Ishikawa (cell line): Measurements from ENCODE around the gene SAFB.

ENCODE experiments used
- CEBPB ChIP-seq: IDR thresholded peaks from 2 replicates; pipeline ENCODE4 v1.6.1; 2012
- CREB1 ChIP-seq: IDR thresholded peaks from 2 replicates; pipeline ENCODE4 v1.6.1; 2012; ENCODE audit warnings: low read depth
- EGR1 ChIP-seq: IDR thresholded peaks from 2 replicates; pipeline ENCODE4 v1.6.1; 2012
- EP300 ChIP-seq: IDR thresholded peaks from 2 replicates; pipeline ENCODE4 v1.6.1; 2012; ENCODE audit warnings: borderline replicate concordance
- FOXM1 ChIP-seq: IDR thresholded peaks from 2 replicates; pipeline ENCODE4 v1.6.1; 2012; ENCODE audit warnings: low read depth, borderline replicate concordance
- NFIC ChIP-seq: IDR thresholded peaks from 2 replicates; pipeline ENCODE4 v1.6.1; 2012
- RAD21 ChIP-seq: IDR thresholded peaks from 2 replicates; pipeline ENCODE4 v1.6.1; 2012; ENCODE audit warnings: low read depth
- TAF1 ChIP-seq: IDR thresholded peaks from 2 replicates; pipeline ENCODE4 v1.6.1; 2012; ENCODE audit warnings: low read depth, mild to moderate bottlenecking
- TCF12 ChIP-seq: IDR thresholded peaks from 2 replicates; pipeline ENCODE4 v1.6.1; 2012; ENCODE audit warnings: low read depth
- TEAD4 ChIP-seq: IDR thresholded peaks from 2 replicates; pipeline ENCODE4 v1.6.1; 2012
- YY1 ChIP-seq: IDR thresholded peaks from 2 replicates; pipeline ENCODE4 v1.6.1; 2012; ENCODE audit warnings: low read depth
- ZBTB7A ChIP-seq: IDR thresholded peaks from 2 replicates; pipeline ENCODE4 v1.6.1; 2012; ENCODE audit warnings: low read depth
- TF ChIP-seq, protein P1 (sequence below): IDR thresholded peaks from 2 replicates; pipeline ENCODE4 v1.6.1; 2012
- TF ChIP-seq, protein P2 (sequence below): IDR thresholded peaks from 2 replicates; pipeline ENCODE4 v1.6.1; 2012
- TF ChIP-seq, protein P3 (sequence below): IDR thresholded peaks from 2 replicates; pipeline ENCODE4 v1.6.1; 2012; ENCODE audit warnings: low read depth, mild to moderate bottlenecking

SAFB gene

DNA sequence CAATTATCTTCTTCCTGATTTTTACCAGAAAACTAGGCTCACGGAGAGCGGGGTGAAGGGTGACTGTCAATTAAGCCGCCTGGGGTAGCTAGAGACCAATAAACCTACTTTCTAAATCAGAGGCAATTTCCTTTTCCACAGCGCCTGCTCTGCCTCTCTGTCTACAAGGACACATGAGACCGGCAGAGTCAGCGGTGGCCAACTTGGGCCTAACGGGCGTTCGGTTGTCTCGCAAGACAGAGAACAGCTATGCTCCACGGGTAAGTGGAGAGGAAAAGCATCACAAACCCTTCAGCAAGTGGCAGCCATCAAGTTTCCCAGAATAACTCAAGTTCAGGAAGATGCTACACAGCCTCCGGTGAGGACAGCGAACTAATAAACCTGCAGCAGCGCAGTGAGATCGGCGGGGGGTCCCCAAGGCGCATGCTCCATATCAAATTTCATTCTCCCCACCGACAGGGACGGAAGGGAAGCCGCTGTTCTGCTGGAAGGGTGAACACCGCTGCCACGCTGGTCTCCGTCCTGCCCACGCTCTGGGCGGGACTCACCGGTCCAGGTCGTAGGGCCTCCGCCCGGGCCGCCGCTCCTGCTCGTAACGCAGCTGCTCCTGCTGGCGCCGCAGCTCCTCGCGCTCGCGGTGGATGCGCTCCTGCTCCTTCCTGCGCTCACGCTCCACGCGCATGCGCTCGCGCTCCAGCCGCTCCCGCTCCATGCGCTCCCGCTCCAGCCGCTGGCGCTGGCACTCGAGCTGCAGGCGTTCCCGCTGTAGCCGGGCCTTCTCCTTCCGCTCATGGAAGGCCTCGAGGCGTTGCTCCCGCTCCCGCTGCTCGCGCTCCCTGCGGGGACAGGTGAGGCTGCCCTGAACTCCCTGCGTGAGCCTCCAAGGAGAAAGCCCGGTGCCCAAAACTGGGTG, 29.3 kb upstream of the SAFB start:
- no peak for TF ChIP-seq TAF1
- no peak for TF ChIP-seq TCF12
- no peak for TF ChIP-seq EP300
- no peak for TF ChIP-seq YY1
- TF ChIP-seq CREB1: no peak
- TF ChIP-seq FOXM1: no peak
- TF ChIP-seq, protein P1, sequence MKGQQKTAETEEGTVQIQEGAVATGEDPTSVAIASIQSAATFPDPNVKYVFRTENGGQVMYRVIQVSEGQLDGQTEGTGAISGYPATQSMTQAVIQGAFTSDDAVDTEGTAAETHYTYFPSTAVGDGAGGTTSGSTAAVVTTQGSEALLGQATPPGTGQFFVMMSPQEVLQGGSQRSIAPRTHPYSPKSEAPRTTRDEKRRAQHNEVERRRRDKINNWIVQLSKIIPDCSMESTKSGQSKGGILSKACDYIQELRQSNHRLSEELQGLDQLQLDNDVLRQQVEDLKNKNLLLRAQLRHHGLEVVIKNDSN: no peak
- no peak for TF ChIP-seq NFIC
- TF ChIP-seq EGR1: no peak
- no peak for TF ChIP-seq TEAD4
- no peak for TF ChIP-seq CEBPB
- TF ChIP-seq, protein P2, sequence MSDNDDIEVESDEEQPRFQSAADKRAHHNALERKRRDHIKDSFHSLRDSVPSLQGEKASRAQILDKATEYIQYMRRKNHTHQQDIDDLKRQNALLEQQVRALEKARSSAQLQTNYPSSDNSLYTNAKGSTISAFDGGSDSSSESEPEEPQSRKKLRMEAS: no peak

DNA sequence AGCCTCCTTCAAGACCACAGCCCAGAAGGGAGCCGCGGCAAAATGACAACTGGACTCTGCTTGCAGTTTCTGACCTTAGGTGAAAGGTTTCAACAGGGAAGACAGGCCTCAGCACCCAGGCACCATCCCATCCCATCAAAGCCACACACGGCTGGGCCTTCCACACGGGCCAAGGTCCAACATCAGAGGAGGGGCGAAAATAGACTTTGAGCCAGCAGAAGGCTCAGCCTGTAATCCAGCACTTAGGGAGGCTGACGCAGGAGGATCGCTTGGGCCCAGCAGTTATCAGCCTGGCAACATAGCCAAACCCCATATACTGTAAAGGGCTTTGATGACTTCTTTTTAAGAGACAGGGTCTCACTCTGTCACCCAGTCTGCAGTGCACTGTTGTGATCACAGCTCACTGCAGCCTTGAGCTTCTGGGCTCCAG, 28.3 kb upstream of the SAFB start:
- TF ChIP-seq, protein P1: no peak
- no peak for TF ChIP-seq TCF12
- no peak for TF ChIP-seq TEAD4
- TF ChIP-seq, protein P2: no peak
- TF ChIP-seq YY1: no peak
- no peak for TF ChIP-seq EGR1
- TF ChIP-seq EP300: no peak
- no peak for TF ChIP-seq NFIC
- TF ChIP-seq ZBTB7A: no peak
- TF ChIP-seq, protein P3, sequence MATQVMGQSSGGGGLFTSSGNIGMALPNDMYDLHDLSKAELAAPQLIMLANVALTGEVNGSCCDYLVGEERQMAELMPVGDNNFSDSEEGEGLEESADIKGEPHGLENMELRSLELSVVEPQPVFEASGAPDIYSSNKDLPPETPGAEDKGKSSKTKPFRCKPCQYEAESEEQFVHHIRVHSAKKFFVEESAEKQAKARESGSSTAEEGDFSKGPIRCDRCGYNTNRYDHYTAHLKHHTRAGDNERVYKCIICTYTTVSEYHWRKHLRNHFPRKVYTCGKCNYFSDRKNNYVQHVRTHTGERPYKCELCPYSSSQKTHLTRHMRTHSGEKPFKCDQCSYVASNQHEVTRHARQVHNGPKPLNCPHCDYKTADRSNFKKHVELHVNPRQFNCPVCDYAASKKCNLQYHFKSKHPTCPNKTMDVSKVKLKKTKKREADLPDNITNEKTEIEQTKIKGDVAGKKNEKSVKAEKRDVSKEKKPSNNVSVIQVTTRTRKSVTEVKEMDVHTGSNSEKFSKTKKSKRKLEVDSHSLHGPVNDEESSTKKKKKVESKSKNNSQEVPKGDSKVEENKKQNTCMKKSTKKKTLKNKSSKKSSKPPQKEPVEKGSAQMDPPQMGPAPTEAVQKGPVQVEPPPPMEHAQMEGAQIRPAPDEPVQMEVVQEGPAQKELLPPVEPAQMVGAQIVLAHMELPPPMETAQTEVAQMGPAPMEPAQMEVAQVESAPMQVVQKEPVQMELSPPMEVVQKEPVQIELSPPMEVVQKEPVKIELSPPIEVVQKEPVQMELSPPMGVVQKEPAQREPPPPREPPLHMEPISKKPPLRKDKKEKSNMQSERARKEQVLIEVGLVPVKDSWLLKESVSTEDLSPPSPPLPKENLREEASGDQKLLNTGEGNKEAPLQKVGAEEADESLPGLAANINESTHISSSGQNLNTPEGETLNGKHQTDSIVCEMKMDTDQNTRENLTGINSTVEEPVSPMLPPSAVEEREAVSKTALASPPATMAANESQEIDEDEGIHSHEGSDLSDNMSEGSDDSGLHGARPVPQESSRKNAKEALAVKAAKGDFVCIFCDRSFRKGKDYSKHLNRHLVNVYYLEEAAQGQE: no peak
- no peak for TF ChIP-seq TAF1

DNA sequence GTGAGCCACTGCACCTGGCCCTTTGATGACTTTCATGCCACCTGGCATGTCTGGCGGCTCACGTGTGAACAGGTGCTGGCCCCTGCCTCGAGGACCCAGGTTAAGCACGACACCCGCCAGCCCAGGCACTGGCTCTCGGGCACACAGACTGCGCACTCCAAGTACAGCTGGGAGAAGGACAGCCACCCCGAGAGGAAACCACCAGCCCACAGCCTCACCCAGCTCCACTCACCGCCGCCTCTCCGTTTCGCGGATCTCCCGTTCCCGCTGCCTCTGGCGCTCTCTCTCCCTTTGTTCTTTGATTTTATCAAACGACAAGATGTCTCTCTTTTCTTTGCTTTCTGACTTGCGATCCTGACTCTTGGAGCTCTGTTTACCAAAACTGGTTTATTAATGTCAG, 27.8 kb upstream of the SAFB start:
- no peak for TF ChIP-seq TEAD4
- TF ChIP-seq CEBPB: no peak
- no peak for TF ChIP-seq EGR1
- TF ChIP-seq, protein P3: no peak
- TF ChIP-seq CREB1: no peak
- TF ChIP-seq, protein P2: no peak
- TF ChIP-seq YY1: no peak
- no peak for TF ChIP-seq TAF1
- TF ChIP-seq TCF12: no peak
- no peak for TF ChIP-seq EP300
- TF ChIP-seq, protein P1: no peak
- TF ChIP-seq NFIC: no peak
- no peak for TF ChIP-seq RAD21
- TF ChIP-seq ZBTB7A: no peak

DNA sequence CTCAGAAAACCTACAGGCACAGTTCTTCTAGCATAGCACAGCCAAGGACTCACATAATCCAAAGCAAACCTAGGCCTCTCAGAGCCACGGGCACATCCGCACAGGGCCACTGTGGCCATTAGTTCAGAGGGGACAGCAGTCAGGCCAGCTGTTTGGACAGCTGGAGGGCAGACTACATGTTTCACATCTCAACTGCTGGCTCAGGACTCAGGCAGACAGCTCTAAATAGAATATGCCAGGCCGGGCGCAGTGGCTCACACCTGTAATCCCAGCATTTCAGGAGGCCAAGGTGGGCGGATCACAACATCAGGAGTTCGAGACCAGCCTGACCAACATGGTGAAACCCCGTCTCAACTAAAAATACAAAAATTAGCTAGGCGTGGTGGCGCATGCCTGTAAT, 27.1 kb upstream of the SAFB start:
- TF ChIP-seq, protein P1: no peak
- TF ChIP-seq FOXM1: no peak
- TF ChIP-seq TAF1: no peak
- TF ChIP-seq RAD21: no peak
- no peak for TF ChIP-seq EGR1
- TF ChIP-seq CEBPB: no peak
- no peak for TF ChIP-seq CREB1
- TF ChIP-seq TCF12: no peak
- TF ChIP-seq, protein P2: no peak
- TF ChIP-seq ZBTB7A: no peak
- no peak for TF ChIP-seq NFIC
- TF ChIP-seq, protein P3: no peak
- TF ChIP-seq YY1: no peak
- TF ChIP-seq TEAD4: no peak
- TF ChIP-seq EP300: no peak
